ENCODE data around the gene ZC3H10.

The ZC3H10 gene

DNA sequence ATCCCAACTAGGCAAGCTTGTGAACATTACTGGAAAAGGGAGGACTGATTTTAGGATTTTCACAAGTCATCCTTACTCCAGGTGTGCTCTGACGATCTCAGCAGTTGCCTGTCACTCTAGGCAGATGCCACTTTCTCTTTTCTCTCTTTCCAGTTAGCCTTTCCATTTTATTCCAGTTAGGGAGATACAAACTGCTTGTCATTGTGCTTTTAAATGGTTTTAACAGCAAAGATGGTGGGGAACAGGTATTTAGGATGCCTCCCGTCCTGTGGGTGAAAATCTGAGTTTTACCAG lies 12.5 kb upstream of the ZC3H10 start:
- H3K27ac ChIP-seq = peak overlapping the region in 1 of 2 donors; percentile 80

DNA sequence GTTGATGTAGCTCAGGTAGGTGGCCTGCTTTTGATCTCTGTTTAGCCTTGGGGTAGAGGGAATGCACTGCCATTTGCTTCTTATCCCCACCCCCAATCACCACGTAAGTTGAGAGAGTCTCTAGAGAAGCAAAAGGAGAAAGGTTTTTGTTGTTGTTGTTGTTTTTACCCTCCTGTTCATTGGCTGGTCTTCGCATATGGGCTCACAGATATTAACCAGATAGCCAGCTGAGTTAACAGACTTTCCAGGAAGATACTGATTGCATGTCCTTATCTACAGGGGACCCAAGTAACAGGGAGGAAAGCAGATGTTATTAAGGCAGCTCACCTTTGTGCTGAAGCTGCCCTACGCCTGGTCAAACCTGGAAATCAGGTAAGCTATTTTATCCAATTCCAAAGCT lies 10.8 kb upstream of the ZC3H10 start:
- Histone ChIP-seq H3K4me3 (no peak overlapping the region), H3K4me1 (peaks cover 0 to 23% (median 21%) of the 10 kb centered on the region in 4 donors), H3K36me3 (peaks cover 55 to 59% (median 57%) of the 10 kb centered on the region in 3 donors), H3K27ac (no peak overlapping the region), H3K27me3 (no peaks in the 10 kb centered on the region), H3K9me3 (no peaks in the 10 kb centered on the region)
- intact Hi-C loops (cut with DNase I; ENCODE audit: low total_unique reads) = loop anchor here (10.0 kb wide), 1 partner anchor 112 kb away; the partner anchor contains the start of gene SUOX
- TF ChIP-seq, protein P1, sequence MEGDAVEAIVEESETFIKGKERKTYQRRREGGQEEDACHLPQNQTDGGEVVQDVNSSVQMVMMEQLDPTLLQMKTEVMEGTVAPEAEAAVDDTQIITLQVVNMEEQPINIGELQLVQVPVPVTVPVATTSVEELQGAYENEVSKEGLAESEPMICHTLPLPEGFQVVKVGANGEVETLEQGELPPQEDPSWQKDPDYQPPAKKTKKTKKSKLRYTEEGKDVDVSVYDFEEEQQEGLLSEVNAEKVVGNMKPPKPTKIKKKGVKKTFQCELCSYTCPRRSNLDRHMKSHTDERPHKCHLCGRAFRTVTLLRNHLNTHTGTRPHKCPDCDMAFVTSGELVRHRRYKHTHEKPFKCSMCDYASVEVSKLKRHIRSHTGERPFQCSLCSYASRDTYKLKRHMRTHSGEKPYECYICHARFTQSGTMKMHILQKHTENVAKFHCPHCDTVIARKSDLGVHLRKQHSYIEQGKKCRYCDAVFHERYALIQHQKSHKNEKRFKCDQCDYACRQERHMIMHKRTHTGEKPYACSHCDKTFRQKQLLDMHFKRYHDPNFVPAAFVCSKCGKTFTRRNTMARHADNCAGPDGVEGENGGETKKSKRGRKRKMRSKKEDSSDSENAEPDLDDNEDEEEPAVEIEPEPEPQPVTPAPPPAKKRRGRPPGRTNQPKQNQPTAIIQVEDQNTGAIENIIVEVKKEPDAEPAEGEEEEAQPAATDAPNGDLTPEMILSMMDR (IDR thresholded peaks at IDR 0.05) = no peak
- DNase-seq = no peak

More for the DNA sequence above, 12.5 kb upstream of the ZC3H10 start:
- intact Hi-C loops (cut with DNase I; ENCODE audit: low total_unique reads) = loop anchor here (10.0 kb wide), 1 partner anchor 111 kb away; the partner anchor contains the start of gene SUOX
- Histone ChIP-seq H3K36me3 (peaks cover 38 to 42% (median 40%) of the 10 kb centered on the region in 3 donors), H3K4me1 (peaks cover 0 to 23% (median 21%) of the 10 kb centered on the region in 4 donors), H3K9me3 (no peaks in the 10 kb centered on the region), H3K4me3 (peak overlapping the region; percentile 62 to 70), H3K27me3 (no peaks in the 10 kb centered on the region)
- TF ChIP-seq, protein P1 (IDR thresholded peaks at IDR 0.05) = no peak
- DNase-seq = no peak

DNA sequence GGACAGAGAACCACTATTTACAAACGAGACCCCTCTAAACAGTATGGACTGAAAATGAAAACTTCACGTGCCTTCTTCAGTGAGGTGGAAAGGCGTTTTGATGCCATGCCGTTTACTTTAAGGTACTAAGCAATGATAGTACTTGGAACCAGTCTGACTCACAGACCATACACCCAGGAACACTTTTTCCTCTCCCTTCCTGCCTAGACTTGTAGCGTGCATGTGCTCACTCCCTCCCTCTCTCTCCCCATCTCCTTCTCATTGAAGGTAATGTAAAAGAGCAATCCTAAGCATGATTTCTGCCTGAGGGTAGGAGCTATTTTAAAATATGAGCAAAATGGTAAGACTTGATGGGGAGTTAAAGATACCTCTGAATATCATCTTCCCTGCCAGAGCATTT lies 7.5 kb upstream of the ZC3H10 start:
- Histone ChIP-seq H3K36me3 (peaks cover 64 to 77% (median 71%) of the 10 kb centered on the region in 3 donors), H3K27ac (no peak overlapping the region), H3K4me3 (no peak overlapping the region), H3K9me3 (no peaks in the 10 kb centered on the region), H3K4me1 (peaks cover 0 to 14% (median 9%) of the 10 kb centered on the region in 4 donors), H3K27me3 (no peaks in the 10 kb centered on the region)
- no peak for DNase-seq
- TF ChIP-seq, protein P1 (IDR thresholded peaks at IDR 0.05) = no peak
- intact Hi-C loops (cut with DNase I; ENCODE audit: low total_unique reads) = no loop called here

DNA sequence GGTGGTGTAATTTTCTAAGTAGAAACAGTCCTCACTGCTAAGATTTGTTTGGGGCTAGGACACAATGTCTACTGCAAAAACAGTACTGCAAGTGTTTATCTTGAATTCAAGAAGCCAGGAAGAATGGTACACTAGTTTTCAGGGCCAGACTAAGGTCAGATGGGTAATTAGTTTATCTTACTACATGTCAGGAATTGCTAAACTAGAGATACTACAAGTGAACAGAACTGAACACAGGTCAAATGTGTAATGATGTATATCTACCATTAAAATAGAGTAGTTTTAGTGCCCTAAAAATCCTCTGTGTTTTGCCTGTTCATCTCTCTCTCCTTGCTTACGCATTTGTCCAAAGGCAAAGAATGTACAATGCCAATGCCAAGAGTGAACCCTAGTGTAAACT lies 4.0 kb upstream of the ZC3H10 start:
- Histone ChIP-seq H3K27me3 (no peaks in the 10 kb centered on the region), H3K4me1 (peaks cover 0 to 12% (median 8%) of the 10 kb centered on the region in 4 donors), H3K4me3 (no peak overlapping the region), H3K27ac (no peak overlapping the region), H3K36me3 (peaks cover 39 to 50% (median 48%) of the 10 kb centered on the region in 3 donors), H3K9me3 (no peaks in the 10 kb centered on the region)
- TF ChIP-seq, protein P1 (IDR thresholded peaks at IDR 0.05) = no peak
- intact Hi-C loops (cut with DNase I; ENCODE audit: low total_unique reads) = no loop called here
- no peak for DNase-seq

DNA sequence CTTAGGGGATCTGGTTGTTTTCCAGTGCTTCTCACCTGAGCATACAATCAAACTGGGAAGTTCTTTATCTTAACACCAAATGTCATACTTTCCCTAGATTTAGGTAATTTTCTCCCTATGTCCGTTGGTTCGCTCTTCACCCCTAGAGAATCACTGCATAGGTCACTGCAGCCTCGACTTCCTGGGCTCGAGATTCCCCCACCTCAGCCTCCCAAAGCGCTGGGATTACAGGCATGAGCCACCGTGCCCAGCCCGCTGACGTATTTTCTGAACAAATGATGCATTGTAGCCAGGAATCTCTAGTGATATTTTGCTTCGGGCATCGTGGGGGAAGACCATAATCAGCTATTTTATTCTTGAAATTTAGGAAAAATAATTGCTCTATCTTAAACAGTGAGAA lies 2.7 kb upstream of the ZC3H10 start:
- no peak for DNase-seq
- TF ChIP-seq, protein P1 (IDR thresholded peaks at IDR 0.05) = no peak
- Histone ChIP-seq H3K36me3 (peaks cover 29 to 39% (median 38%) of the 10 kb centered on the region in 3 donors), H3K27me3 (no peaks in the 10 kb centered on the region), H3K4me3 (peak overlapping the region; percentile 62 to 75), H3K9me3 (no peaks in the 10 kb centered on the region), H3K27ac (peak overlapping the region; percentile 86 to 94), H3K4me1 (peaks cover 0 to 24% (median 19%) of the 10 kb centered on the region in 4 donors)
- intact Hi-C loops (cut with DNase I; ENCODE audit: low total_unique reads) = loop anchor here (5.0 kb wide), 1 partner anchor 352 kb away; the partner anchor contains the start of gene SPRYD4

Measured in tibial artery (tissue), 4 donors.